ENCODE data around the gene NFE2L3.

DNA sequence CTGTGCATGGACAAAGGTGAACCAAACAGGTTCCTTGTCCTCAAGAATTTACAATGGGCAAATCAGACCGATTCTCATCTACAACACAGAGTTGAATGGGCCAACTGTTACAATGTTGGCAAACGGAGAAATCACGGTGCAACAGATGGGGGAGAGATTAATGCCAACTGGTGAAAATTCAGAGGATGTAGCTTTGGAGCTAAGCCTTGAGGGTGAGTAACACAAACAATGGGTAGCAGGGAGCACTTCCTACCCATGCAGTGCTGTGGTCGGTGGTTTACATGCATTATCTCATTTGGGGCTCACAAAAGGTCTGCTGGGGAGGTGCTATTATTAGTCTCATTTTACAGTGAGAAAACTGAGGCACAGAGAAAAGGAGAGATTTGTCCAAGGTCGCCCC lies 902 bp upstream of the NFE2L3 start:
- TF ChIP-seq, protein P1, sequence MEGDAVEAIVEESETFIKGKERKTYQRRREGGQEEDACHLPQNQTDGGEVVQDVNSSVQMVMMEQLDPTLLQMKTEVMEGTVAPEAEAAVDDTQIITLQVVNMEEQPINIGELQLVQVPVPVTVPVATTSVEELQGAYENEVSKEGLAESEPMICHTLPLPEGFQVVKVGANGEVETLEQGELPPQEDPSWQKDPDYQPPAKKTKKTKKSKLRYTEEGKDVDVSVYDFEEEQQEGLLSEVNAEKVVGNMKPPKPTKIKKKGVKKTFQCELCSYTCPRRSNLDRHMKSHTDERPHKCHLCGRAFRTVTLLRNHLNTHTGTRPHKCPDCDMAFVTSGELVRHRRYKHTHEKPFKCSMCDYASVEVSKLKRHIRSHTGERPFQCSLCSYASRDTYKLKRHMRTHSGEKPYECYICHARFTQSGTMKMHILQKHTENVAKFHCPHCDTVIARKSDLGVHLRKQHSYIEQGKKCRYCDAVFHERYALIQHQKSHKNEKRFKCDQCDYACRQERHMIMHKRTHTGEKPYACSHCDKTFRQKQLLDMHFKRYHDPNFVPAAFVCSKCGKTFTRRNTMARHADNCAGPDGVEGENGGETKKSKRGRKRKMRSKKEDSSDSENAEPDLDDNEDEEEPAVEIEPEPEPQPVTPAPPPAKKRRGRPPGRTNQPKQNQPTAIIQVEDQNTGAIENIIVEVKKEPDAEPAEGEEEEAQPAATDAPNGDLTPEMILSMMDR (IDR thresholded peaks at IDR 0.05) = no peak
- no peak for TF ChIP-seq POLR2A (IDR thresholded peaks at IDR 0.05)
